Keratinocyte (primary cell): Measurements from ENCODE around the gene CRYBA2. TPM values are rescaled to one million over a fixed set of nuclear protein-coding genes. Genes with fewer than 3 reads are reported as not detected.

Experiments used
- DNase-seq: peaks from one replicate; pipeline ENCODE4 v3.0.0-alpha.2; 2011; ENCODE audit warnings: low read depth, missing footprints, low spot score
- FAIRE-seq: peaks from 2 replicates; lab custom pipeline; 2011; peaks lifted over from hg19 to GRCh38; lab: Jason Lieb, UNC
- H2AFZ ChIP-seq: 2 replicates; pipeline ENCODE4 v1.6.0; 2012; ENCODE audit warnings: low read length, control low read depth, inconsistent platforms; ENCODE audit not compliant: control insufficient read depth
- H3K27ac ChIP-seq: 2 replicates; pipeline ENCODE4 v1.5.1; 2011; ENCODE audit warnings: low read length; ENCODE audit not compliant: control insufficient read depth, insufficient read depth
- H3K27me3 ChIP-seq: 3 replicates; pipeline ENCODE4 v1.6.0; 2011; ENCODE audit warnings: low read length; ENCODE audit not compliant: control insufficient read depth, insufficient read depth; ENCODE audit errors: extremely low read depth
- H3K36me3 ChIP-seq, 2 experiments: 2 replicates in 1 of 2; 3 replicates in 1 of 2; pipeline ENCODE4 v1.5.1; 2011; ENCODE audit warnings: low read length in 2 of 2, mild to moderate bottlenecking in 1 of 2; ENCODE audit not compliant: control insufficient read depth in 2 of 2, insufficient read depth in 2 of 2; ENCODE audit errors: extremely low read depth in 1 of 2
- H3K4me1 ChIP-seq: 3 replicates; pipeline ENCODE4 v1.5.1; 2011; ENCODE audit warnings: low read length; ENCODE audit not compliant: control insufficient read depth, insufficient read depth; ENCODE audit errors: extremely low read depth
- H3K4me2 ChIP-seq: 3 replicates; pipeline ENCODE4 v1.6.0; 2011; ENCODE audit warnings: low read depth, low read length; ENCODE audit not compliant: control insufficient read depth, insufficient read depth; ENCODE audit errors: extremely low read depth
- H3K4me3 ChIP-seq, 3 experiments: fragments of 200-600 bp in 1 of 3; sonication (generic) in 1 of 3; 2 replicates in 2 of 3; 3 replicates in 1 of 3; pipeline ENCODE4 v1.5.1; 2011 to 2016; ENCODE audit warnings: low read length in 3 of 3, mild to moderate bottlenecking in 3 of 3, control low read depth in 2 of 3, inconsistent platforms in 1 of 3, low read depth in 1 of 3, mixed read lengths in 1 of 3, mixed run types in 1 of 3, moderate library complexity in 1 of 3; ENCODE audit not compliant: control insufficient read depth in 2 of 3, insufficient read depth in 2 of 3; ENCODE audit errors: extremely low read depth in 1 of 3
- H3K79me2 ChIP-seq: 2 replicates; pipeline ENCODE4 v1.6.0; 2012; ENCODE audit warnings: low read length; ENCODE audit not compliant: control insufficient read depth, insufficient read depth
- H3K9ac ChIP-seq: 3 replicates; pipeline ENCODE4 v1.6.0; 2011; ENCODE audit warnings: low read length; ENCODE audit not compliant: control insufficient read depth, insufficient read depth; ENCODE audit errors: extremely low read depth
- H3K9me1 ChIP-seq: 3 replicates; pipeline ENCODE4 v1.6.0; 2011; ENCODE audit warnings: low read length; ENCODE audit not compliant: control insufficient read depth, insufficient read depth; ENCODE audit errors: extremely low read depth
- H3K9me3 ChIP-seq: 2 replicates; pipeline ENCODE4 v1.5.1; 2012; ENCODE audit warnings: low read depth, low read length; ENCODE audit not compliant: control insufficient read depth
- H4K20me1 ChIP-seq: 3 replicates; pipeline ENCODE4 v1.6.0; 2011; ENCODE audit warnings: low read length; ENCODE audit not compliant: control insufficient read depth, insufficient read depth; ENCODE audit errors: extremely low read depth
- CTCF ChIP-seq, 3 experiments: IDR thresholded peaks in 1 of 3; conservative IDR thresholded peaks in 1 of 3; optimal IDR thresholded peaks in 1 of 3; 2 replicates in 2 of 3; 3 replicates in 1 of 3; pipeline versions ENCODE3 to v1.5.1; 2011; ENCODE audit warnings: low read length in 3 of 3, mild to moderate bottlenecking in 3 of 3, moderate library complexity in 2 of 3, control low read depth in 1 of 3, inconsistent platforms in 1 of 3; ENCODE audit not compliant: insufficient read depth in 2 of 3; ENCODE audit errors: extremely low read depth in 1 of 3
- EZH2 ChIP-seq: IDR thresholded peaks from one replicate; pipeline ENCODE4 v1.6.1; 2012; ENCODE audit warnings: inconsistent platforms, mild to moderate bottlenecking, low read length, moderate library complexity
- dilution Hi-C: fragments of 300-500 bp; cut with MboI; formaldehyde crosslinking; loops from one replicate; pipeline ENCODE4 v1.7.0; 2020; ENCODE audit warnings: low sequenced_read_pairs; ENCODE audit not compliant: extremely low pct_ligation_motif_present
- polyA plus RNA-seq, 5 experiments: library from polyadenylated mRNA; depleted of rRNA in 3 of 5; stranded (reverse) in 3 of 5; stranded (forward) in 1 of 5; unstranded in 1 of 5; fragments of >200 nt; gene quantifications; 1 replicate in 1 of 5; 2 replicates in 3 of 5; 3 replicates in 1 of 5; pipeline versions ENCODE4 v1.2.1 to v1.2.3, GENCODE V29; 2011 to 2012; ENCODE audit warnings: missing spikeins in 2 of 5, low read depth in 1 of 5, low replicate concordance in 1 of 5

The CRYBA2 gene
- polyA plus RNA-seq, 1 donor (not counting 4 experiments of a cell fraction or from before 2014, with no cell fraction given) = not detected

GRCh38 chr2:218956039-218956438, 37.2 kb downstream of the CRYBA2 start:
- H4K20me1 ChIP-seq = no peaks in the 10 kb centered on the region
- no peak overlapping the region for H3K27ac ChIP-seq
- H3K9me3 ChIP-seq = no peaks in the 10 kb centered on the region
- TF ChIP-seq EZH2 (no peak), CTCF (optimal IDR thresholded peaks at IDR 0.05 in 1 of 3, IDR thresholded peaks at IDR 0.05 in 1 of 3, conservative IDR thresholded peaks at IDR 0.05 in 1 of 3; ENCODE audit: extremely low read depth in 1 of 3, insufficient read depth in 2 of 3, low read length in 3 of 3) (no peak)
- no peaks in the 10 kb centered on the region for H3K4me1 ChIP-seq
- no peaks in the 10 kb centered on the region for H3K79me2 ChIP-seq
- dilution Hi-C loops = loop anchor here (5.0 kb wide), 1 partner anchor 34 kb away; no protein-coding TSS in a partner anchor
- H3K27me3 ChIP-seq = peaks cover 42% of the 10 kb centered on the region
- no peaks in the 10 kb centered on the region for H3K9me1 ChIP-seq
- no peak for FAIRE-seq
- H3K36me3 ChIP-seq = no peaks in the 10 kb centered on the region
- no peak overlapping the region for H2AFZ ChIP-seq
- no peak for DNase-seq
- no peak overlapping the region for H3K4me2 ChIP-seq
- no peak overlapping the region for H3K9ac ChIP-seq
- H3K4me3 ChIP-seq = no peak overlapping the region

GRCh38 chr2:218954541-218955300, 38.5 kb downstream of the CRYBA2 start:
- FAIRE-seq = no peak
- Histone ChIP-seq H4K20me1 (no peaks in the 10 kb centered on the region), H3K4me3 (no peak overlapping the region), H3K36me3 (no peaks in the 10 kb centered on the region), H3K9me1 (no peaks in the 10 kb centered on the region), H3K4me2 (no peak overlapping the region), H3K79me2 (no peaks in the 10 kb centered on the region), H3K27me3 (peaks cover 32% of the 10 kb centered on the region), H3K9ac (no peak overlapping the region), H3K27ac (no peak overlapping the region), H3K9me3 (no peaks in the 10 kb centered on the region), H2AFZ (no peak overlapping the region), H3K4me1 (no peaks in the 10 kb centered on the region)
- DNase-seq = no peak
- TF ChIP-seq CTCF (optimal IDR thresholded peaks at IDR 0.05 in 1 of 3, IDR thresholded peaks at IDR 0.05 in 1 of 3, conservative IDR thresholded peaks at IDR 0.05 in 1 of 3; ENCODE audit: extremely low read depth in 1 of 3, insufficient read depth in 2 of 3, low read length in 3 of 3) = no peak
- TF ChIP-seq EZH2 = no peak
- dilution Hi-C loops = loop anchor here (5.0 kb wide), 1 partner anchor 32 kb away; no protein-coding TSS in a partner anchor
